GM12865 (cell line): Measurements from ENCODE around the gene COL8A2.

Source experiments
- DNase-seq: peaks from one replicate; pipeline ENCODE4 v3.0.0; 2010; ENCODE audit warnings: low read depth
- H3K4me3 ChIP-seq: 2 replicates; pipeline ENCODE4 v1.5.1; 2011; ENCODE audit warnings: mild to moderate bottlenecking, low read depth, low read length, control low read depth
- TF ChIP-seq, protein P1 (sequence below): IDR thresholded peaks from 2 replicates; pipeline ENCODE4 v1.5.1; 2011; ENCODE audit warnings: low read length, control low read depth, low read depth, inconsistent platforms; ENCODE audit not compliant: insufficient read depth; ENCODE audit errors: missing control alignments

The COL8A2 gene

GRCh38 chr1:36125129-36125991, at the start of gene COL8A2:
Gene COL8A2 (minus strand): TSS chr1:36125222. CDS start chr1:36100242, 24,980 bp downstream.
- TF ChIP-seq, protein P1, sequence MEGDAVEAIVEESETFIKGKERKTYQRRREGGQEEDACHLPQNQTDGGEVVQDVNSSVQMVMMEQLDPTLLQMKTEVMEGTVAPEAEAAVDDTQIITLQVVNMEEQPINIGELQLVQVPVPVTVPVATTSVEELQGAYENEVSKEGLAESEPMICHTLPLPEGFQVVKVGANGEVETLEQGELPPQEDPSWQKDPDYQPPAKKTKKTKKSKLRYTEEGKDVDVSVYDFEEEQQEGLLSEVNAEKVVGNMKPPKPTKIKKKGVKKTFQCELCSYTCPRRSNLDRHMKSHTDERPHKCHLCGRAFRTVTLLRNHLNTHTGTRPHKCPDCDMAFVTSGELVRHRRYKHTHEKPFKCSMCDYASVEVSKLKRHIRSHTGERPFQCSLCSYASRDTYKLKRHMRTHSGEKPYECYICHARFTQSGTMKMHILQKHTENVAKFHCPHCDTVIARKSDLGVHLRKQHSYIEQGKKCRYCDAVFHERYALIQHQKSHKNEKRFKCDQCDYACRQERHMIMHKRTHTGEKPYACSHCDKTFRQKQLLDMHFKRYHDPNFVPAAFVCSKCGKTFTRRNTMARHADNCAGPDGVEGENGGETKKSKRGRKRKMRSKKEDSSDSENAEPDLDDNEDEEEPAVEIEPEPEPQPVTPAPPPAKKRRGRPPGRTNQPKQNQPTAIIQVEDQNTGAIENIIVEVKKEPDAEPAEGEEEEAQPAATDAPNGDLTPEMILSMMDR, result no peak
- DNase-seq, result no peak
- no peak within 1 kb of the TSS for H3K4me3 ChIP-seq

- TF ChIP-seq, protein P1, result no peak
- DNase-seq, result no peak
- no peak overlapping the region for H3K4me3 ChIP-seq
These were observed 49.7 kb upstream of the COL8A2 start for GRCh38 chr1:36174713-36175112.

DNA sequence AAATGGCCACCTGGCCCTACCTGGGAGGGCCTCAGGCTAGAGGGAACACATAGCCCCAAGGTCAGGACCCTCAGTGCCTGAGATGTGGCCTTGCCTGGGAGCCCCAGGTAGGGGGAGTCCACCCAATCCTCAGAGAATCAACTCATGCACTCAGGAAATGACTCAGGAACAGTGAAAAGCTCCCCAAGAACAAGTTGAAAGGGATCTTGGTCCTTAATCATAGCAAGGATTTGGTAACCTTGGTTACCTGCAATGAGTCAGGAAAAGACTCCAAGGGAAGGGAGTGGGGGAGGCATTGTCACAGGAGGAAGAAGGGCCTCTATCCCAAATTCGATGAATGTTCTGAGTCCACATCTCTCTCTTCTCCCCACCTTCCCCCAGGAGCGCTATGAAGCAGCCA, 48.0 kb upstream of the COL8A2 start:
- TF ChIP-seq, protein P1, result no peak
- no peak for DNase-seq
- no peak overlapping the region for H3K4me3 ChIP-seq

DNA sequence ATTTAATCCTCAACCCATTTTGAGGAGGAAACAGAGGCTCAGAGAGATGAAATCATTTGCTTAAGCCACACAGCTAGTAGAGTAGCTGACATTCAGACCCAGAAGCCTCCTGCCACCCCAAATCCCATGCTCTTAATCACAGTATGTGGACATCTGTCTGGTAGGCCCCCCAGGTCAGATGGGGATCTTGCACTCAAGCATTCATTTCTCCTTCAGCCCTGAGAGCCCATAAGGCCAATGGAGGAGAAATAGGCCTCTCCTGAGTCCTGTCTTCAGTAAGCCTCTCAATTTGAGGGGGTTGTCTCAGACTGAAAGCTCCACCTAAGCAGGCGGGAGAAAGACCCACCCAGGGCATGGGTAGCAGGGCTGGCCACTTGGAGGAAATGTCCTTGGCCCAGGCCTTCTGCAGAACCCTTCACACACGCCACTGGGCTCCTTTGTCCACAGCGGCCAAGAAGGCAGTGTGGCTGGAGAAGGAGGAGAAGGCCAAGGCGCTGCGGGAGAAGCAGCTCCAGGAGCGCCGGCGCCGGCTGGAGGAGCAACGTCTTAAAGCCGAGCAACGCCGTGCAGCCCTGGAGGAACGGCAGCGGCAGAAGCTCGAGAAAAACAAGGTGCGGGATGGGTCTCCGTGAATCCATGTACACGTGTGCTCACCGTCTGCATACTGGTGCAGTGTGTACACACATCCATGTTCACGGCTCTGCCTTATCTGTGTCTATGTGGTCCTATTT, 47.2 kb upstream of the COL8A2 start:
- TF ChIP-seq, protein P1, result no peak
- DNase-seq, result no peak
- H3K4me3 ChIP-seq, result no peak overlapping the region

DNA sequence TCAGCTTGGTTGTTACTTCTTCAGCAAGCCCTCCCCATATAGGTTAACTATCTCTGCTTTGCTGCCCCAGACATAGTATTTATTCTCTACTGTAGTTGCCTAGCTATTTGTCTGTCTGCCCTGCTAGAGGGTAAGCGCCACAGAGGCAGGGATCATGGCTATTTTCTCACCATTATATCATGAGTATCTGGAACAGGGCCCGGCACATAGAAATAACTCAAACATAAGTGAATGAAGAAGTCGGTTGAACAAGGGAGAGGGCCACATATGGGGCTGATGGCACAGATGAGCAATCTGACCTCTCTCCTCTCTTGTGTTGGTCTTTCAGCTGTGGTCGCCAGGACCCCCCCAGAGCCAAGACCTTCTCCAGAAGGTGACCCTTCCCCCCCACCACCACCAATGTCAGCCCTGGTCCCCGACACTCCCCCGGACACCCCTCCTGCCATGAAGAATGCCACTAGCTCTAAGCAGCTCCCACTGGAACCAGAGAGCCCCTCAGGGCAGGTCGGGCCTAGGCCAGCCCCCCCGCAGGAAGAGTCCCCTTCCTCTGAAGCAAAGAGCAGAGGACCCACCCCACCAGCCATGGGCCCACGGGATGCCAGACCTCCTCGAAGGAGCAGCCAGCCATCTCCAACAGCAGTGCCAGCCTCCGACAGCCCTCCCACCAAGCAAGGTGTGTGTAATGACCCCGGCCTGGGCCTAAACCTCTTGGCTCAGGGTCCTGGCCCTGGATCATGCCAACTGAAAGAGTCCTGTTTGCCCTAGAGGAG, 45.8 kb upstream of the COL8A2 start:
- no peak overlapping the region for H3K4me3 ChIP-seq
- TF ChIP-seq, protein P1, result no peak
- DNase-seq, result no peak

DNA sequence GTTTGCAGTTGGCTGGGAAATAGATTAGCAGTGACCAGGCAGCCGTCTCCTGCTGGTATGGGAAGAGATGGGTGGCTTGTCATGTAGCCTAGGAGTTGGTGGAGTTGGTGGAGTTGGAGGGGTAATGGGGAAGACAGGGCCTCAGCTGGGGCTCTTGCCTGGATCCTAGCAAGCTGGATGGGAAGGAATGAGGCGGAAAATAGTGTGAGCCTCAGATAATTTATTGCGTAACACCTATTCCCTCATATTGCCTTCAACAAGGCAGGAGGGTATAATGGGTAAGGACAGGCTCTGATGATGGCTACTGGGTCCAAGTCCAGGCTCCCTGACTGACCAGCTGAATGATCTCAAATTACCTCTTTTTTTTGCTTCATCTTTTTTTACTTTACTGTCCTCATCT, 43.5 kb upstream of the COL8A2 start:
- H3K4me3 ChIP-seq, result no peak overlapping the region
- TF ChIP-seq, protein P1, result no peak
- DNase-seq, result no peak
